Panc1 (cell line): ENCODE measurements around the gene DCAF8L2.

ENCODE experiments used
- POLR2AphosphoS5 ChIP-seq: IDR thresholded peaks from 2 replicates; pipeline ENCODE4 v1.6.1; 2012; ENCODE audit warnings: mild to moderate bottlenecking, low read depth, low read length, moderate library complexity
- SIN3A ChIP-seq: IDR thresholded peaks from 2 replicates; pipeline ENCODE4 v1.6.1; 2012; ENCODE audit warnings: low read depth, mild to moderate bottlenecking, low read length, moderate library complexity, borderline replicate concordance; ENCODE audit not compliant: insufficient read depth
- TF ChIP-seq, protein P1 (sequence below): fragments of 450-650 bp; IDR thresholded peaks from 2 replicates; pipeline ENCODE4 v1.5.1; 2017; ENCODE audit warnings: mild to moderate bottlenecking

DNA sequence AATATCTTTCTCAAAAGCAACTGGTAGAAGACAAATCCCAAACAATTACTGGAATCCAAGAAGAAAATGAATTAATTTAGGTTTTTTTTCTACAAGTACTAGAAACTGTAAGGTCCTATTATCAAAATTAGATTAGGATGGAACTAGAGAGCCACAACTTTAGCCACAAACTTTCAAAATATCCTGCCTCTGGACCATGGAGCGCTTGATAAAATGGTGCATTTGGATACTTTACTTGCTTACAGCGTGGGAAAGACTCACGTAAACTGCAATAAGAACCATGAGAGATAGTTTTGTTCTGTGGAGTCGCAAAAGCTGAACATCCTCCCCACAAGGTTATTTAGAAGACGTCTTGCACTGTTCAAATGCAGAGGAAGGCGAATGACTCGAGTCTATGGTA is at the start of gene DCAF8L2:
- TF ChIP-seq, protein P1, sequence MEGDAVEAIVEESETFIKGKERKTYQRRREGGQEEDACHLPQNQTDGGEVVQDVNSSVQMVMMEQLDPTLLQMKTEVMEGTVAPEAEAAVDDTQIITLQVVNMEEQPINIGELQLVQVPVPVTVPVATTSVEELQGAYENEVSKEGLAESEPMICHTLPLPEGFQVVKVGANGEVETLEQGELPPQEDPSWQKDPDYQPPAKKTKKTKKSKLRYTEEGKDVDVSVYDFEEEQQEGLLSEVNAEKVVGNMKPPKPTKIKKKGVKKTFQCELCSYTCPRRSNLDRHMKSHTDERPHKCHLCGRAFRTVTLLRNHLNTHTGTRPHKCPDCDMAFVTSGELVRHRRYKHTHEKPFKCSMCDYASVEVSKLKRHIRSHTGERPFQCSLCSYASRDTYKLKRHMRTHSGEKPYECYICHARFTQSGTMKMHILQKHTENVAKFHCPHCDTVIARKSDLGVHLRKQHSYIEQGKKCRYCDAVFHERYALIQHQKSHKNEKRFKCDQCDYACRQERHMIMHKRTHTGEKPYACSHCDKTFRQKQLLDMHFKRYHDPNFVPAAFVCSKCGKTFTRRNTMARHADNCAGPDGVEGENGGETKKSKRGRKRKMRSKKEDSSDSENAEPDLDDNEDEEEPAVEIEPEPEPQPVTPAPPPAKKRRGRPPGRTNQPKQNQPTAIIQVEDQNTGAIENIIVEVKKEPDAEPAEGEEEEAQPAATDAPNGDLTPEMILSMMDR, result no peak
- TF ChIP-seq SIN3A, result no peak
- TF ChIP-seq POLR2AphosphoS5, result no peak
